Neural cell (in vitro differentiated cells): ENCODE data around the gene ARPC4. TPM values are rescaled to one million over a fixed set of nuclear protein-coding genes. Genes with fewer than 3 reads are reported as not detected.

Experiments
- H2AFZ ChIP-seq: fragments of 200-600, 300-800 bp; sonication (generic), shearing (Covaris generic); 2 replicates; pipeline ENCODE4 v1.6.0; 2014; ENCODE audit warnings: low read depth, mild to moderate bottlenecking, antibody characterized with exemption, low read length, moderate library complexity
- H3F3A ChIP-seq: fragments of 200-600 bp; shearing (Covaris generic); 2 replicates; pipeline ENCODE4 v1.6.1; 2016; ENCODE audit warnings: mild to moderate bottlenecking, moderate library complexity, mixed read lengths, antibody characterized with exemption, low read length; ENCODE audit not compliant: insufficient read depth, poor library complexity, severe bottlenecking
- H3K27ac ChIP-seq: fragments of 200-600, 300-800 bp; sonication (generic), shearing (Covaris generic); 2 replicates; pipeline ENCODE4 v1.5.1; 2014; ENCODE audit warnings: mild to moderate bottlenecking, low read length, moderate library complexity
- H3K27me3 ChIP-seq: fragments of 300-800, 200-600 bp; sonication (generic), shearing (Covaris generic); 2 replicates; pipeline ENCODE4 v1.6.0; 2014; ENCODE audit warnings: mild to moderate bottlenecking, low read depth, low read length, moderate library complexity; ENCODE audit not compliant: insufficient read depth
- H3K36me3 ChIP-seq: fragments of 300-800, 200-600 bp; sonication (generic), shearing (Covaris generic); 2 replicates; pipeline ENCODE4 v1.5.1; 2014; ENCODE audit warnings: mild to moderate bottlenecking, antibody characterized with exemption, low read length, moderate library complexity; ENCODE audit not compliant: insufficient read depth
- H3K4me2 ChIP-seq: fragments of 300-800, 200-600 bp; sonication (generic), shearing (Covaris generic); 2 replicates; pipeline ENCODE4 v1.6.0; 2014; ENCODE audit warnings: mild to moderate bottlenecking, low read length
- H3K4me3 ChIP-seq: fragments of 300-800, 200-600 bp; sonication (generic), shearing (Covaris generic); 2 replicates; pipeline ENCODE4 v1.5.1; 2014; ENCODE audit warnings: mild to moderate bottlenecking, low read length, moderate library complexity
- H3K79me2 ChIP-seq: fragments of 200-600 bp; shearing (Covaris generic); replicated peaks from 2 replicates; pipeline ENCODE4 v1.6.0; 2014; ENCODE audit warnings: mild to moderate bottlenecking, low read length, moderate library complexity; ENCODE audit not compliant: insufficient read depth
- H3K9ac ChIP-seq: fragments of 300-800, 200-600 bp; sonication (generic), shearing (Covaris generic); 2 replicates; pipeline ENCODE4 v1.6.1; 2016; ENCODE audit warnings: mild to moderate bottlenecking, low read length, mixed read lengths
- H3K9me2 ChIP-seq: fragments of 200-600 bp; shearing (Covaris generic); 2 replicates; pipeline ENCODE4 v1.6.1; 2016; ENCODE audit warnings: mild to moderate bottlenecking, low read length, mixed read lengths; ENCODE audit not compliant: insufficient read depth
- H3K9me3 ChIP-seq: fragments of 200-600, 300-800 bp; sonication (generic), shearing (Covaris generic); 2 replicates; pipeline ENCODE4 v1.6.1; 2016; ENCODE audit warnings: mild to moderate bottlenecking, mixed run types, low read length, moderate library complexity, mixed read lengths
- H4K20me1 ChIP-seq: fragments of 200-600 bp; shearing (Covaris generic); 2 replicates; pipeline ENCODE4 v1.6.1; 2016; ENCODE audit warnings: mild to moderate bottlenecking, mixed run types; ENCODE audit not compliant: insufficient read depth
- CTCF ChIP-seq: fragments of 450-650 bp; IDR thresholded peaks from 2 replicates; pipeline ENCODE4 v1.5.1; 2014; ENCODE audit warnings: antibody characterized with exemption, mild to moderate bottlenecking, moderate library complexity; ENCODE audit not compliant: poor library complexity, severe bottlenecking
- EP300 ChIP-seq: fragments of 450-650 bp; conservative IDR thresholded peaks from 2 replicates; pipeline ENCODE4 v1.6.1; 2014; ENCODE audit warnings: antibody characterized with exemption, mild to moderate bottlenecking, moderate library complexity; ENCODE audit not compliant: poor library complexity, severe bottlenecking
- EZH2 ChIP-seq: fragments of 200-600, 300-800 bp; shearing (Covaris generic), sonication (generic); IDR thresholded peaks from 2 replicates; pipeline ENCODE4 v1.6.1; 2014; ENCODE audit warnings: antibody characterized with exemption, low read length, borderline replicate concordance, mild to moderate bottlenecking; ENCODE audit not compliant: insufficient read depth, poor library complexity, severe bottlenecking
- MXI1 ChIP-seq: fragments of 450-650 bp; conservative IDR thresholded peaks from 2 replicates; pipeline ENCODE4 v1.6.1; 2014; ENCODE audit warnings: antibody characterized with exemption, mild to moderate bottlenecking; ENCODE audit not compliant: poor library complexity, severe bottlenecking
- POLR2AphosphoS5 ChIP-seq: IDR thresholded peaks from 2 replicates; pipeline ENCODE4 v1.6.1; 2012
- RAD21 ChIP-seq: fragments of 450-650 bp; conservative IDR thresholded peaks from 2 replicates; pipeline ENCODE4 v1.6.1; 2014; ENCODE audit warnings: antibody characterized with exemption, mild to moderate bottlenecking, moderate library complexity
- REST ChIP-seq: IDR thresholded peaks from 2 replicates; pipeline ENCODE4 v1.6.1; 2012; ENCODE audit warnings: borderline replicate concordance
- SMC3 ChIP-seq: fragments of 450-650 bp; conservative IDR thresholded peaks from 2 replicates; pipeline ENCODE4 v1.6.1; 2014; ENCODE audit warnings: antibody characterized with exemption, mild to moderate bottlenecking, moderate library complexity; ENCODE audit not compliant: poor library complexity
- TAF1 ChIP-seq: IDR thresholded peaks from 2 replicates; pipeline ENCODE4 v1.6.1; 2012; ENCODE audit warnings: low read depth
- polyA plus RNA-seq: library from polyadenylated mRNA; depleted of rRNA; stranded (reverse); fragments of >200 nt; gene quantifications from 2 replicates; pipeline ENCODE4 v1.2.3, GENCODE V29; 2014

ARPC4 gene
- polyA plus RNA-seq, 1 donor from 2014 or later = 179 TPM

- Histone ChIP-seq H3K9me3 (no peaks in the 10 kb centered on the region), H3K36me3 (peaks cover 4% of the 10 kb centered on the region), H2AFZ (no peak overlapping the region), H3K4me3 (no peak overlapping the region), H4K20me1 (no peaks in the 10 kb centered on the region), H3K9ac (no peak overlapping the region), H3K79me2 (peaks cover 18% of the 10 kb centered on the region), H3F3A (no peaks in the 10 kb centered on the region), H3K27ac (no peak overlapping the region), H3K27me3 (no peaks in the 10 kb centered on the region), H3K9me2 (no peaks in the 10 kb centered on the region), H3K4me2 (no peak overlapping the region)
- TF ChIP-seq RAD21 (no peak), EP300 (no peak), POLR2AphosphoS5 (no peak), SMC3 (no peak), REST (no peak), TAF1 (no peak), EZH2 (no peak), CTCF (no peak)
Observed at GRCh38 chr3:9754678-9755077, 38.2 kb upstream of the ARPC4 start.

- Histone ChIP-seq H2AFZ (no peak overlapping the region), H3K4me2 (no peak overlapping the region), H3K4me3 (no peak overlapping the region), H3K9ac (no peak overlapping the region), H3K27ac (no peak overlapping the region), H3K9me3 (no peaks in the 10 kb centered on the region), H3K79me2 (no peaks in the 10 kb centered on the region), H3K9me2 (no peaks in the 10 kb centered on the region), H3K27me3 (no peaks in the 10 kb centered on the region), H3F3A (no peaks in the 10 kb centered on the region), H4K20me1 (no peaks in the 10 kb centered on the region), H3K36me3 (no peaks in the 10 kb centered on the region)
- TF ChIP-seq MXI1 (no peak), RAD21 (no peak)
Observed at GRCh38 chr3:9757427-9757826, 35.5 kb upstream of the ARPC4 start.
